Caco-2 (cell line): ENCODE data around the gene IFT81. TPM values are rescaled to one million over a fixed set of nuclear protein-coding genes. Genes with fewer than 3 reads are reported as not detected.
A peak's percentile ranks its signal among the peaks of the same experiment; 100 is the strongest.

ENCODE experiments used
- BruUV-seq: library from RNA; stranded (reverse); fragments of 400-500 nt; replicated peaks from 2 replicates; lab custom pipeline; 2021; lab: Mats Ljungman, UMichigan
- CTCF ChIA-PET: fragments of 300-600 bp; sonication (Branson Sonifier 250); formaldehyde crosslinking; loops from one replicate; lab custom pipeline; 2022; ENCODE audit warnings: antibody characterized with exemption; lab: Charles Lee
- POLR2A ChIA-PET: fragments of 300-600 bp; sonication (Branson Sonifier 250); formaldehyde crosslinking; loops from one replicate; lab custom pipeline; 2022; ENCODE audit warnings: antibody characterized with exemption; lab: Charles Lee
- DNase-seq, 2 experiments: peaks; one replicate each; pipeline versions ENCODE4 v3.0.0 to v3.0.0-alpha.2; 2020 to 2022
- H3K27me3 ChIP-seq: replicated peaks from 2 replicates; pipeline ENCODE4 v1.6.0; 2011; ENCODE audit warnings: low read length; ENCODE audit not compliant: control insufficient read depth, insufficient read depth
- H3K36me3 ChIP-seq: 2 replicates; pipeline ENCODE4 v1.5.1; 2011; ENCODE audit warnings: low read length; ENCODE audit not compliant: control insufficient read depth, insufficient read depth
- H3K4me1 ChIP-seq: fragments of 250-450 bp; sonication (Bioruptor Pico); 2 replicates; pipeline ENCODE4 v1.5.1; 2020; ENCODE audit warnings: mild to moderate bottlenecking
- H3K4me3 ChIP-seq: 2 replicates; pipeline ENCODE4 v1.5.1; 2011; ENCODE audit warnings: low read depth, mild to moderate bottlenecking, control low read depth, low read length
- H3K9me3 ChIP-seq: fragments of 250-450 bp; sonication (Bioruptor Pico); 2 replicates; pipeline ENCODE4 v1.5.1; 2020; ENCODE audit warnings: mild to moderate bottlenecking, moderate library complexity
- H3K27ac Mint-ChIP-seq: one replicate; pipeline ENCODE4 v1.8.0; 2022; ENCODE audit warnings: mixed read lengths; ENCODE audit not compliant: unreplicated experiment
- H3K27me3 Mint-ChIP-seq: one replicate; pipeline ENCODE4 v1.8.0; 2022; ENCODE audit warnings: mixed read lengths; ENCODE audit not compliant: insufficient read depth, unreplicated experiment
- H3K36me3 Mint-ChIP-seq: one replicate; pipeline ENCODE4 v1.8.0; 2022; ENCODE audit warnings: mild to moderate bottlenecking, mixed read lengths; ENCODE audit not compliant: insufficient read depth, unreplicated experiment
- H3K4me1 Mint-ChIP-seq: one replicate; pipeline ENCODE4 v1.8.0; 2022; ENCODE audit warnings: low read depth, mixed read lengths; ENCODE audit not compliant: unreplicated experiment
- H3K4me3 Mint-ChIP-seq: one replicate; pipeline ENCODE4 v1.8.0; 2022; ENCODE audit warnings: mild to moderate bottlenecking, moderate library complexity, mixed read lengths; ENCODE audit not compliant: unreplicated experiment
- H3K9me3 Mint-ChIP-seq: one replicate; pipeline ENCODE4 v1.8.0; 2022; ENCODE audit warnings: mixed read lengths; ENCODE audit not compliant: unreplicated experiment
- intact Hi-C: fragments of 100-400 bp; cut with micrococcal nuclease; formaldehyde crosslinking; loops from one replicate; pipeline ENCODE4 v1.10.0; 2022; ENCODE audit not compliant: unreplicated experiment
- total RNA-seq: library from RNA; stranded (reverse); gene quantifications from 2 replicates; pipeline ENCODE4 v1.2.3, GENCODE V29; 2022
- TF ChIP-seq, protein P1 (sequence below), 2 experiments: fragments of 200-600 bp in 1 of 2; IDR thresholded peaks; 1 replicate in 1 of 2; 2 replicates in 1 of 2; pipeline versions ENCODE4 v1.5.1 to v1.8.0; 2011 to 2022; ENCODE audit warnings: antibody characterized with exemption in 1 of 2, control low read depth in 1 of 2, inconsistent platforms in 1 of 2, low read depth in 1 of 2, low read length in 1 of 2, mild to moderate bottlenecking in 1 of 2, moderate library complexity in 1 of 2; ENCODE audit not compliant: insufficient read depth in 1 of 2, severe bottlenecking in 1 of 2, unreplicated experiment in 1 of 2

The IFT81 gene
- total RNA-seq, 1 experiment from 2014 or later = 5.9 TPM

DNA sequence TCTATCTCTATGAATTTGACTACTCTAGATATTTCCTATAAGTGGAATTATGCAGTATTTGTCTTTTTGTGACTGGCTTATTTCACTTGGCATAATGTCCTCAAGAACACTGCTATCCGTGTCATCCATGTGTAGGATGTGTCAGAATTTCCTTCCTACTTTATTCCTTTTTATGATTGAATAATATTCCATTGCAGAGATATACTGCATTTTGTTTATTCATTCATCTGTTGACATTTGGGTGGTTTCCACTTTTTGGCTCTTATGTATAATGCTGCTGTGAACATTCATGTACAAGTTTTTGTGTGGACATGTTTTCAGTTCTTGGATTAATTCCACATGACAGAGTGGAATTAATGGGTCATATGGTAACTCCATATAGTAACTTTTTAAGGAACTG, 111.2 kb downstream of the IFT81 start:
- BruUV-seq = no TSS peak
- Mint-ChIP-seq H3K27ac (peak overlapping the region; percentile 46), H3K4me1 (peaks cover 27% of the 10 kb centered on the region), H3K36me3 (no peaks in the 10 kb centered on the region), H3K27me3 (no peaks in the 10 kb centered on the region), H3K4me3 (no peak overlapping the region), H3K9me3 (no peaks in the 10 kb centered on the region)
- peaks cover 28% of the 10 kb centered on the region for H3K4me1 ChIP-seq
- intact Hi-C loops = no loop called here
- H3K4me3 ChIP-seq = no peak overlapping the region
- TF ChIP-seq, protein P1, sequence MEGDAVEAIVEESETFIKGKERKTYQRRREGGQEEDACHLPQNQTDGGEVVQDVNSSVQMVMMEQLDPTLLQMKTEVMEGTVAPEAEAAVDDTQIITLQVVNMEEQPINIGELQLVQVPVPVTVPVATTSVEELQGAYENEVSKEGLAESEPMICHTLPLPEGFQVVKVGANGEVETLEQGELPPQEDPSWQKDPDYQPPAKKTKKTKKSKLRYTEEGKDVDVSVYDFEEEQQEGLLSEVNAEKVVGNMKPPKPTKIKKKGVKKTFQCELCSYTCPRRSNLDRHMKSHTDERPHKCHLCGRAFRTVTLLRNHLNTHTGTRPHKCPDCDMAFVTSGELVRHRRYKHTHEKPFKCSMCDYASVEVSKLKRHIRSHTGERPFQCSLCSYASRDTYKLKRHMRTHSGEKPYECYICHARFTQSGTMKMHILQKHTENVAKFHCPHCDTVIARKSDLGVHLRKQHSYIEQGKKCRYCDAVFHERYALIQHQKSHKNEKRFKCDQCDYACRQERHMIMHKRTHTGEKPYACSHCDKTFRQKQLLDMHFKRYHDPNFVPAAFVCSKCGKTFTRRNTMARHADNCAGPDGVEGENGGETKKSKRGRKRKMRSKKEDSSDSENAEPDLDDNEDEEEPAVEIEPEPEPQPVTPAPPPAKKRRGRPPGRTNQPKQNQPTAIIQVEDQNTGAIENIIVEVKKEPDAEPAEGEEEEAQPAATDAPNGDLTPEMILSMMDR (IDR thresholded peaks at IDR 0.05; ENCODE audit: insufficient read depth in 1 of 2, low read depth in 1 of 2, low read length in 1 of 2, severe bottlenecking in 1 of 2, unreplicated experiment in 1 of 2) = no peak
- H3K36me3 ChIP-seq = no peaks in the 10 kb centered on the region
- no peaks in the 10 kb centered on the region for H3K9me3 ChIP-seq
- DNase-seq = no peak
- POLR2A ChIA-PET = no interaction called here
- H3K27me3 ChIP-seq = no peaks in the 10 kb centered on the region
- CTCF ChIA-PET = no interaction called here

DNA sequence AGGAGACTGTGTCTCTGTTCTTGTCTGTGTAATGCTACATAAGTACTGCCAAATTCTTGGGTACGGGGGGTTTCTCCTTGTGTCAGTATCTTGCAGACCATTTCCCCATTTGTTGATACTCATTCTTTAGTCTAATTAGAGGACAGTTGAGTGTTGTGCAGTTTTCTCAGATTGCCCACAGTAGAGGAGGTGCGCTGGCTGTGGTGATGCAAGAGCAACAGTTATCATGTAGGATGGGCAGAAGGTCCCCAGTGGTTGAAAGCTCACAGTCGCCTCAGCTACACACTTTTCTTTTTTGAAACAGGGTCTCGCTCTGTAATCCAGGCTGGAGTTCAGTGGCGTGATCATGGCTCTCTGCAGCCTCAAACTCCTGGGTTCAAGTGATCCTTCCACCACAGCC, 119.1 kb downstream of the IFT81 start:
- TF ChIP-seq, protein P1 (IDR thresholded peaks at IDR 0.05; ENCODE audit: insufficient read depth in 1 of 2, low read depth in 1 of 2, low read length in 1 of 2, severe bottlenecking in 1 of 2, unreplicated experiment in 1 of 2) = no peak
- ChIA-PET POLR2A (no interaction called here), CTCF (no interaction called here)
- Histone ChIP-seq H3K27me3 (no peaks in the 10 kb centered on the region), H3K4me1 (peaks cover 32% of the 10 kb centered on the region), H3K4me3 (no peak overlapping the region), H3K9me3 (no peaks in the 10 kb centered on the region), H3K36me3 (no peaks in the 10 kb centered on the region; the same call in 1 of the 2 replicates)
- no peak overlapping the region for H3K27ac Mint-ChIP-seq
- peaks cover 31% of the 10 kb centered on the region for H3K4me1 Mint-ChIP-seq
- no peaks in the 10 kb centered on the region for H3K36me3 Mint-ChIP-seq
- no peaks in the 10 kb centered on the region for H3K9me3 Mint-ChIP-seq
- no peak for DNase-seq
- H3K4me3 Mint-ChIP-seq = no peak overlapping the region
- no TSS peak for BruUV-seq
- no peaks in the 10 kb centered on the region for H3K27me3 Mint-ChIP-seq
- intact Hi-C loops = no loop called here

DNA sequence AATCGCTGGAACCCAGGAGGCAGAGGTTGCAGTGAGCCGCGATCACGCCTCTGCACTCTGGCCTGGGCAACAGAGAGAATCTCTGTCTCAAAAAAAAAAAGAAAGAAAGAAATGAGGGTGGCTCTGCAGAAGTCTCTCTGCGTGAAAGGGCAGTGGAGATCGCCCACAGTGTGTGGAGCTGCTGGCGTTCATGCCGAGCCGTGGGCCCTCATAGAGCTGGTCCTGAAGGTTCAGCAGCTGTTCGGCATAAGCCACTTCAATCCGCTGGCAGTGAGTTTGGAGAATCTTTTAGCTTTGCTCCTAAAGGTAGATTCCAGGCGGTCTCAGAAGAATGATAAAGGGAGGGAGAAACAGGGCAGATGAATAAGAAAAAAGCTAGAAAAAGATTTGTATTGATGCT, 120.2 kb downstream of the IFT81 start:
- Mint-ChIP-seq H3K9me3 (no peaks in the 10 kb centered on the region), H3K27me3 (no peaks in the 10 kb centered on the region), H3K27ac (no peak overlapping the region), H3K36me3 (no peaks in the 10 kb centered on the region), H3K4me3 (no peak overlapping the region), H3K4me1 (peaks cover 41% of the 10 kb centered on the region)
- CTCF ChIA-PET = no interaction called here
- intact Hi-C loops = no loop called here
- H3K9me3 ChIP-seq = no peaks in the 10 kb centered on the region
- peaks cover 44% of the 10 kb centered on the region for H3K4me1 ChIP-seq
- no peaks in the 10 kb centered on the region for H3K27me3 ChIP-seq
- DNase-seq = no peak
- POLR2A ChIA-PET = interaction anchor here (0.7 kb wide), 1 partner anchor 62 kb away, joined by 7 read pairs; no protein-coding TSS in a partner anchor
- H3K36me3 ChIP-seq = no peaks in the 10 kb centered on the region; the same call in 1 of the 2 replicates
- TF ChIP-seq, protein P1 (IDR thresholded peaks at IDR 0.05; ENCODE audit: insufficient read depth in 1 of 2, low read depth in 1 of 2, low read length in 1 of 2, severe bottlenecking in 1 of 2, unreplicated experiment in 1 of 2) = no peak
- no peak overlapping the region for H3K4me3 ChIP-seq
- BruUV-seq = no TSS peak
